ENCODE data around the gene PPP1CC. TPM values are rescaled to one million over a fixed set of nuclear protein-coding genes. Genes with fewer than 3 reads are reported as not detected.
"Not testable (repeated sequence)": the region's sequence is repeated elsewhere in the genome, so short reads cannot be mapped to it uniquely, and the experiment has no call there.

PPP1CC gene
- total RNA-seq, 1 donor from 2014 or later = 193 TPM

DNA sequence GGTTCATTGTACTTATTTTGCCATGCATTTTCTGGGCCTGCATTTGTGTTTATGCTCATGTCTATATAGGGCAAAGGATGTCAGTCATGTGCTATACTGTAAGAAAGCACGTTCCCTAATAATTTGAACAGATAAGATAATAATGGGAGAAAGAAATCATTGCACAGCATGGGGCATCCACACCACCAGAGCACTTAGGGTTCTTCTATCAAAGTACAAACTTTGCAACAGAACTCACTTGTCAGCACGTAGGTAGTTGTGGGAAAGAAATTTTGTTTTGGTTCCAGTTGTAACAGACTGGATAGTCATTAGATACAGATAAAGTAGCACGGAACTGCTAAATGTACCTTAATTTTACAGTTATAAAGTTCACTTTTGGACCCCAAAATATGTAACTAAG is 10.1 kb downstream of the PPP1CC start:
- DNase-seq = no peak
- intact Hi-C loops (cut with micrococcal nuclease) = no loop called here
- ATAC-seq = peak; percentile 57

DNA sequence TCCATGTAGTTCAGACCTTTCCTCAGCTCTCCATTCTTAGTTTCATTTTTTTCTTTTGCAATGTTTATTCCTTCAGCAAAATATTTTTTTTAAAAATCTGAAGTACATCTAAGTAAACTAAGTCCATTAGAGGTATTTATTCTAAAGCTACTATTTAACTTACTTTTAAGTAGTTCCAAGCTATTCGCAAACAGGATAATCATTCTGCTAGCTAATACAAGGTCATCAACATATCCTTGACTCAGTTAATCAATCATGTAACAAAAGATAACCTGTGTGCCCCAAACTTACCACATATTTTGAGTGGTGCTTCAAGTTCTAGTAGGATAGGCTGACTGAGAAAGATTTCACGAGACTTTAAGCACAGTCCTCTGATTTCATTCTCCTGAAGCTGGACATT is 11.2 kb downstream of the PPP1CC start:
- ATAC-seq (no peak), DNase-seq (no peak)
- intact Hi-C loops (cut with micrococcal nuclease) = no loop called here

DNA sequence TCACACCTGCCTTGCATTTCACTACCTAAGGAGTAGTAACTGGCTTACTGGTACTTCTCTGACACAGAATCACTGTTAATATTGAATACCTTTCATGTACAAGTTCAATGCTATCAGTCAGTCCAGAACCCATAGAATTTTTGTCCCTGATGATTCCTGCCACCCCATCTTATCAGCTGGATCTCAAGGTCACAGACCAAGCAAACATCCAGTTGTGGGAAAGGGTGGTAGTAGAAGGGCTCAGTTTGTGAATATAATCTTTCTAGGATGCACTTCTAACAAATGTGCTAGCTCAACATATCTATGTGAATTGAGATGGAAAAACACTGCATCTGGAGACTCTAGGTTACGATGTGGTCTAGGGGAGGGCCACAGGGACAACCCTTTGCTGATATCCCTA is 14.1 kb downstream of the PPP1CC start:
- DNase-seq = no peak
- intact Hi-C loops (cut with micrococcal nuclease) = no loop called here
- no peak for ATAC-seq

DNA sequence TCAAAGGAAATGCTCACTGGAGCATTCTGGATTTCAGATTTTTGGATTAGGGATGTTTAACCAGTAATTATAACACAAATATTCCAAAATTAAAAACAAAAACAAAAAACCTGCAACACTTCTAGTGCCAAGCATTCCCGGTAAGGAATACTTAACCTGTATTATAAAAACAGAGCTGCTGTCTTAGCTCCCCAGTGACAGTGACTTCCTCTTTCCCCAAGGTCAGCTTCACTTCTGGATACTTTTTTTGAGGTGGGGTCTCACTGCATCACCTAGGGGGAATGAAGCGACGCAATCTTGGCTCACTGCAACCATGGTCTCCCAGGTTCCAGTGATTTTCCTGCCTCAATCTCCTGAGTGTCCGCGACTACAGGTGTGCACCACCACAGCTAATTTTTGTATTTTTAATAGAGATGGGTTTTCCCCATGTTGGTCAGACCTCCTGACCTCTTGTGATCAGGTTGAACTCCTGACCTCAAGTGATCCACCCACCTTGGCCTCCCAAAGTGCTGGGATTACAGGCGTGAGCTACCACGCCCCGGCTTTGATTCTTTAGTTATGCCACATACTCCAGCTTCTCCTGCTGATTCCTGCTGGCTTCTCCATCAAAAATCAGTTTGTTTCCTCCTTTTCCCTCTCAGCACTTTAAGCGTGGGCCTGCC is 15.9 kb downstream of the PPP1CC start:
- intact Hi-C loops (cut with micrococcal nuclease) = no loop called here
- DNase-seq (no peak), ATAC-seq (no peak)

DNA sequence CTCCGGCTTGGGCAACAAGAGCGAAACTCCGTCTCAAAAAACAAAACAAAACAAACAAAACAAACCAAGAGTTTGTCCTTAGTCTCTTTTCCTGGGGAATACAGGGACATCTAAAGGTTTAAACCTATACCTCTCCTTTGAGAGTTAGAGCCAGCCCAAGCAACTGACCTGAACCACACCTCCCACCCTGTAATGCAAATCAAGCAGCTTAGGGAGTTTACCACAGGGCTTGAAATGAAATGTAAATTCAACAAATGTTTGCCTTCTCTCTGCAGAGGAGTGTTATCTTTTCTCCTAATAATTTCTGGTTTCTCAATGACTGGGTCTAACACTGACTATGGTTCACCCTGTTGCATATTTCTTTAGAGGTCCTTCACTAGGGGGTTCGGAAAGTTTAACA is 16.7 kb downstream of the PPP1CC start:
- intact Hi-C loops (cut with micrococcal nuclease) = no loop called here
- DNase-seq = no peak
- no peak for ATAC-seq

DNA sequence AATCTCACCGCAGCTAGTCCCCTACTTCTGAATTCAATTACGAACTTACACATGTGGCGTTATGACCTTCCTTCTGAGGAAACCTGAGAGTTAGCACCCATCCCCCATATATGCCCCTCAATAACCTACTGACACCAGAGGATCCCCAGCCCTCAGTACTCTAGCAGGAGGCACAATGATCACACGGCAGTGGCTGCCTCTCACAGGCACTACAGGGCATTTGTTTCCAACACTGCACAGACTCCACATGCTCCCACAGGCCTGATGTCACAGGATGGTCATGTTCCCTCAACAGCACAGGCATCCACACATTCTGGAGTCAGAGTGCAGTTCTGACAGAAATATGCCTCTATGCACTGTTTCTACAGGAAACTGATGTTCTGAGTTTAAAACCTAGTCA is 17.4 kb downstream of the PPP1CC start:
- intact Hi-C loops (cut with micrococcal nuclease) = no loop called here
- DNase-seq (no peak), ATAC-seq (no peak)

DNA sequence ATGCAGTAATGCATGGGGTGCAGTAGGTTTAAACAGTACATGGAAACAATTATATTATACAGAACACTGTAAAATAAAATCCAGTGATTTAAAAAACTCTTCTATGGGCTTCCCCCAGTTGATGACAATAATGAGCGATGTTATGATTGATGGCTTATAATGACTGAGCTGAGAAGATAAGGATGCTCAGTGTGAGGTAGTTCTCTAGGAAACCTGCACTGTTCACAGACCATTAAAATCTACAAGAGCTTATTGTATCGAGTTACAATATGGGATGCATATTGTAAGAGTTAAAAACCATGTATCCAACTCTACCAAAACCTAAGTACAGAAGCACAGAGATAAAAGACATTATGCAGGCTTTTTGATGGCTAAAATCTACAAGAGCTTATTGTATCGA is 19.8 kb downstream of the PPP1CC start:
- not testable (repeated sequence) for ATAC-seq

DNA sequence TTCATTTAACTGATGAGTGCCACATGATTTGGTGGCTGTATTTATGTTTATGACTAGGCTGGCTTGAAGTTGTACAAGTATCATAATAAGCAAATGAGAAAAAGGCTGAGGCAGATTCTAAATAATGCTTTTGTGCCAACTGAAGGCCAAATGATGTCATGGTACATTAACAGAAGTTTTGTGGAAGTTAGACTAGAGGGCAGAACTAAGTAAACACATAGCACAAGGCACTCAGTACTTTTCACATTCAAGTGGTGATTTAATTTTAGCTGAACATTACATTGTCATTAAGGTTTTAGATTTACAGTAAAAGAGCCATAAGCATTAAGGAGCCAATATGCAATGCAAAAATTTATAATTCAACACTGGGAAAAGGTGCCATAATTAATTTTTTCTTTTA is 21.1 kb downstream of the PPP1CC start:
- DNase-seq = no peak
- intact Hi-C loops (cut with micrococcal nuclease) = no loop called here
- ATAC-seq = no peak

More for the DNA sequence above, 19.8 kb downstream of the PPP1CC start:
- intact Hi-C loops (cut with micrococcal nuclease); DNase-seq: not testable (repeated sequence)

DNA sequence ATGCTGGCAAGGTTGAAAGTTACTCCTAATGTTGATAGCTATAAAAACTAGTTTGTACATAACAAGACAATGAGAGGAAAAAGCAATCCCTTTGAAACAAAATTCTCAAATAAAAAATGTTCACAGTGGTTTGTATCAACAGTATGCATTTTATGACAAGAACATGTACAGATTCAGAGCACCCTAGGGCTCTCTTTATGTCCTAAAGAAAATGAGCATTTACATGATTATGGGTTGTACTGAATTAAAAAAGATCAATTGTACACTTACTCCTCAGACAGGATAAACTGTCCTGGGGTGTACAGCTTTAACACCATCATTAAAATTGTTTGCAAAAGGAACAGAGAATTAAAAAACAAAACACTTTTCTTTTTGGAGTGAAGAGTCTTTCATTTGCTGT is 22.2 kb downstream of the PPP1CC start:
- no peak for DNase-seq
- no peak for ATAC-seq
- intact Hi-C loops (cut with micrococcal nuclease) = no loop called here

DNA sequence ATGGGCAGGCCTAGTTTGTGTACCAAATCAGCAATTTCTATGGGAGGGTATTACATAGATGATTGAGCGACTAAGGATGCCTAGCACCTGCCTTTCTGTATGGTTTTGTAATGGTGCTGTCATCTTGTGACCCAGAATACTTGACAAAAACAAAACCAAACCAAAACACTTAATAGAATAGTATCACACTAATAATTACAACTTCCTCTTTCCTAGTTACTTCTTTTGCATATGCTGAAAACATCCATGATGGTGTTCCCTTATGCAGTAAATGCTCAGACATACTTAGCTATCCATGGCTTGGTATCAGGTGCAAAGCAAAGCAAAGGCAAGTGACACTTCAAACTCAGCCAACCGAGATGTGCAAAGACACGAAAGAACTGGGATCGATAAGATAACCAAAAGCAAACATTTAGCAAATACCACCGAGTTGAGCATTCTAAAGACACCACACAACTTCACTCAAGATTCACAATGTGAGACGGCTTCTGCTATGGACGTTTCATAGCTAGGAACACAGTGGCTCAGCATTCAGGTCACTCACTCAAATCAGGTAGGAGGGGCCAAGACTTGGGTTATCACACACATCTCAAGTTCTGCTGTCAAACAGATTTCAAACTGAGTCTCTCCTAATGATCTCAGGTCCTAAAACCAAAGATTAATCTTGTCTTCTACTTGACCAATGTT is 24.3 kb downstream of the PPP1CC start:
- ATAC-seq = no peak
- intact Hi-C loops (cut with micrococcal nuclease) = no loop called here
- no peak for DNase-seq

DNA sequence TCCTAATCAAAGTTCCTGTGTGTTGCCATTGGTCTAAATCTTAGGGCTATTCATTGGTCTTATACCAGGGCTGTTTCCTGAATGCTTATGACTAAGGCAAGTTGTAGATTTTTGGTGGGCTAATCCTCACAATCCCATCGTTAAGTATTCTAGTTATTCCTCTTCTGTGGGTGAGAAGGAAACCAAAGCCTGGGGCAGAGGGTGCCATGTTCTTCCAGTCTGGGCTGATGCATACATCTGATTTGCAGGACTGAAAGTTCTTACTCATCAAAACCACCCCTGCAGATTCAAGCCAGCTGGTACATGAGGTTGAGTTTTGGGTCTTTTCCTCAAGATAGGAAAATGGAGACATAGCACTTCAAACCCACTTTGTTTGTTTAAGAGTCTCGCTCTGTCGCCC is 25.7 kb downstream of the PPP1CC start:
- ATAC-seq (no peak), DNase-seq (no peak)
- intact Hi-C loops (cut with micrococcal nuclease) = no loop called here

DNA sequence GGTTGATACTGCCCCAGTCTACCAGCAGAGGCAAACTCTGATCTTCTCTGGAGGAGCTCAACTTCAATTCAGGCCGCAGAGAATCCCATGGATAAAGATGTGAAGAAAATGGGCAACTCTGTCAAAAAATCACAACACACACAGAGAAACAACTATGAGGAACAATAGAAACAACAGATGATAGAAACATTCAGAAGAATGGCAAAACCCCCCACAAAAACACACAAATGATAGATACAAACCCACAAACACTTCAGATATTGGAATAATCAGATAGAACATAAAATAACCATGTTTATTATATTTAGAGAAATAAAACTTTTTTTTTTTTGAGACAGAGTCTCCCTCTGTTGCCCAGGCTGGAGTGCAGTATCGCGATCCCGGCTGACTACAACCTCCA is 33.8 kb downstream of the PPP1CC start:
- ATAC-seq (no peak), DNase-seq (no peak)
- intact Hi-C loops (cut with micrococcal nuclease) = no loop called here

DNA sequence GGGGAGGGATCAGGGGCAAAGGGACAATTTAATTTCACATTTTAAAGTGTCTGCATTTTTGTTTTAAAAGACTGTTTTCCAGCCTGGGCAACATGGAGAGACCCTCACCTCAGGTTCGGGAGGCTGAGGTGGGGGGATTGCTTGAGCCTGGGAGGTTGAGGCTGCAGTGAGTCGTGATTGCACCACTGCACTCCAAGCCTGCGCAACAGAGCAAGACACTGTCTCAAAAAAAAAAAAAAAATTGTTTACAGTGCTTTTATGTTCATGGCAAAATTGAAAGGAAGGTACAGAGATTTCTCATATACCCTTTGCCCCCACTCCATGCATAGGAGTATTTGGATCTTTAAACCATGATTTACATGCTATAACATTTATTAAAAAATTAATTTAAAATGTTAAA is 37.4 kb downstream of the PPP1CC start:
- DNase-seq (no peak), ATAC-seq (no peak)
- intact Hi-C loops (cut with micrococcal nuclease) = no loop called here

DNA sequence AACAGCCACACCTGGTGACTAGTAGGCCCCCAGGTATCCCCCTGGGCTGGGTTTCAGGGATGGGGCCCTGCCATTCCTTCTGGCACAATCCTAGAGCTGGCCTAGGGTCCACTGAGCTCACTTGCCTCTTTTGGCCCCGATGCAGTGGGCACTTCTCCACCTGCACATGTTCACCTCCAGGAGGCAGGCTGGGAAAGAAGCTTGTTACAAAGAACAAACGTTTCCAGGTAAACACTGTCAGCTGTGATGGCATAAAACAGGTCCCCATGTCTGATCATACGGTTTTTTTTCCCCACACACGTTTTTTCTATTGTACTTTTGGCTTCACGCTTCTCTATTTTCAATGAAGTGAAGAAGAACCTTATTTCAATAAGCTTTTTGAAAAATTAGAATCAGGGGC is 37.9 kb downstream of the PPP1CC start:
- ATAC-seq (no peak), DNase-seq (no peak)
- intact Hi-C loops (cut with micrococcal nuclease) = no loop called here

DNA sequence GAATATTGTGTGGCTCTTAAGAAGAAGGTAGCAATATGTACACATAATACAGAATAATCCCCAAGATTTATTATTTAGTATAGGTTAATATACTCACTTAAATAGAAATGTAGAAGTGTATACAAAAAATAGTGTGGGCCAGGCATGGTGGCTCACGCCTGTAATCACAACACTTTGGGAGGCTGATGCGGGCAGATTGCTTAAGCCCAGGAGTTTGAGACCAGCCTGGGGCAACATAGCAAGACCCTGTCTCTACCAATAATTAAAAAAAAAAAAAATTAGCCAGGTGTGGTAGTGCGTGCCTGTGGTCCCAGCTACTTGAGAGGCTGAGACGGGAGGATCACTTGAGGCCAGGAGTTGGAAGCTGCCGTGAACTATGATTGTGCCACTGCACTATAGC is 38.5 kb downstream of the PPP1CC start:
- intact Hi-C loops (cut with micrococcal nuclease) = no loop called here
- no peak for ATAC-seq
- no peak for DNase-seq

DNA sequence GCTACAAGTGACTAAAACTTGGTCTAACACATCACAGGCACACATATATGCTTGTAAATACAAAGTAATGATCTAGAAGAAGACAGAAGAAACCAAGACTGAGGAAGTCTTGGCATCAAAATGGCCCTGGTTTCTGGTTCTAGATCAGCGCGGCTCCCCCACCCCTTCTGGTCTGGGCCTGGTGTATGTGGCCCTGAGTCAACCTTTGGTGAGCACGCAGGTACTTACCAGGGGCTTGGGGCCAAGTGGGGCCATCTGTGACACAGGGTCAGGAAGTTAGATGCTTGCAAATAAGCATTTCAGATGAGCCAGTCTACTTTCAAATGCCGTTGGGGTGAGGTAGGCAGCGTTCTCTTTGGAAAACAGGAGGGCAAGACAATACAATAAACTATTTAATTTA is 40.6 kb downstream of the PPP1CC start:
- intact Hi-C loops (cut with micrococcal nuclease) = no loop called here

DNA sequence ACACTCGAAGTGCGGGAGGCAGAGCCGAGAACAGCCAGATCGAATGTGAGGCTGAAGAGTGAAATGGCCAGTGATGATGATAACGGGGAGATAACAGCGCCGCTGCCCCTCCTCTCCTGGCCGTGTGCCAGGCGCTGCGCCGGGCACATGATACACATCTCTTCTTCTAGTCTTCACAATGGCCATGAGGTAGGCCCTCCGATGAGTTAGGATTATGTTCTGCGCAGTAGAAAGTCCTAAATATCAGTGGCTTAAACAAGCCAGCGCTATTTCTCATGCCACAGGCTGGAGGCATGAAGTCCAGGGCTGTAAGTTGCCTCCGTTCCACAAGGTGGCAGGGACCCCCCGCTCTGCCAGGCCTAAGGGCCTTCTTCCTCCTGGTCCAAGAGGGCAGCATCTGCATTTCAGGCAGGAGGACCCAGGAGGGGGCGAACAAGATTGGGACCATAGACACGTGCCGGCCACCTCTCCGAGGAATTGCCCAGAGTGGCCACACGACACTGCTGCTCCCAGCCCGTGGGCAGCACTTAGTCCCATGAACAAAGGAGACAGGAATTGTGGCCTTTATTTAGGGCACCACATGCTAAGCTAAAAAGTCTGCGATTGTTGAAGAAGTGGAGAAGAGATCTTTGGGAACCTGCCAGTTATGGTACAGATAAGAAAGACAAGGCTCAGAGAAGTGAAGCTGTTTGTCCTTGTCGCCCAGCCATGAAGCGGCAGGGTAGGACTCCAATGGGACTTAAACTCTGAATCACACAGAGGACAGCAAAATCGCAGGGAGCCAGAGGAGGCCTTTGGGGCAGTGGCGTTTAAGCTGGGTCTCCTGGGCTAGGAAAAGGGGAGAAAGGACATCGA is 42.9 kb downstream of the PPP1CC start:
- DNase-seq = peak; percentile 43
- intact Hi-C loops (cut with micrococcal nuclease) = no loop called here
- no peak for ATAC-seq

More for the DNA sequence above, 40.6 kb downstream of the PPP1CC start:
- DNase-seq (no peak), ATAC-seq (no peak)

DNA sequence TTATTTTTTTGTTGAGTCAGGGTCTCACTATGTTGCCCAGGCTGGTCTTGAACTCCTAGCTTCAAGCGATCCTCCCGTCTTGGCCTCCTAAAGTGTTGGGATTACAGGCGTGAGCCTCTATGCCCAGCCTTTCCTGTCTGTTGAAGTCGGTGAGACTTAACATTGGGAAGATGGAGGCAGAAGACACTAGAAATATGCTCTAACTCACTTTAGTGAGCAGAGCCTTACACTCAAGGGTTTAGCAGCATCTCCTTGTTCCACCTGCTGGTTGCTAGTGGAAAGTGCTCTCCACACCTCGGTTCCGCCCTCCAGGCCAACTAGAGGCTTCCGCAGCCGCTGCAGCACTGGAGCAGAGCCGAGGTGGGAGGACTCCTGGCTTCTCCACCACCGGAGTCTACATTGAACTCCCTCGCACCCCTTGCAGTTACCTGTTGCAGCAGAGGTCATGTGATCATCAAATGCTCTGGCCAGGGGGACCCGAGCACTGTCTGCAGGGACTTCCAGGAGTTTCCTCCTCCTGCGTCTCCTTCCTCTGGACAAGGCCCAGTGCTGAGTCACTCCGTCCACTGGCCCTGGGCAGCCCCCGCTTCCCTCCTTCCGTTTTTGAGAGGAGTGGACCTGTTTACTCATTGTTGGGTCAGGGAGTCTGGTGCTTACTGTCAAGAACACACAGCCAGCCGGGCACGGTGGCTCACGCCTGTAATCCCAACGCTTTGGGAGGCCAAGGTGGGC is 44.4 kb downstream of the PPP1CC start:
- DNase-seq (peak; percentile 82), ATAC-seq (peak; percentile 82)
- intact Hi-C loops (cut with micrococcal nuclease) = no loop called here

DNA sequence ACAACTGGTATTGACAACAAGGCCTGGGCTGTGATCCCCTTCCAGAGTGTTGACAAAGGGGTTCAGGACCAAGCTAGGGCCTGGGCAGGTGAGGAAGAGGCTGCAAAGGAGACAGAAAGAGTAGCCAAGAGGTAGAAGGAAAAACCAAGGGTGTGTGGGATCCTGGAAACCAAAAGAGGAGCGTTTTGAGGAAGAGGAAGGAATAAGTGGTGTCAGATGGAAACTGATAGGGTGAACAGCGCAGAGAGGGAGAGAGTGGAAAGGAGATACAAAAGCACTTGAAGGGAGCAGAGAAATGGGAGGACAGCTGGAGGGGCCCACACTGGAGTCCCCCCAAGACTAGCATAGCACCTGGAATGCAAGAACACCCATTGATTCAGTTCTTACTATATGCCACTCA is 45.5 kb downstream of the PPP1CC start:
- intact Hi-C loops (cut with micrococcal nuclease) = no loop called here
- ATAC-seq = no peak

DNA sequence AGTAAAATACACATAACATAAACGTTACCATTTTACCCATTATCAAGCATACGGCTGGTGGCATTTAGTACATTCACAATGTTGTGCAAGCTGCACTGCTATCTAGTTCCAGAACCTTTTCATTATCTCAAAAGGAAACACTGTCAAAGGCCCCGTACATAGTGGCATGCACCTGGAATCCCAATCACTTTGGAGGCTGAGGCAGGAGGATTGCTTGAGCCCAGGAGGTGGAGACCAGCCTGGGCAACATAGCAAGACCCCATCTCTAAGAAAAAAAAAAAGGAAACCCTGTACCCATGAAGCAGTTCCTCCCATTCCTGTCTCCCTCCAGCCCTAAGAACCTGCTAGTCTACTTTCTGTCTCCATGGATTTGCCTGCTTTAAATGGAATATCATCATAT is 46.4 kb downstream of the PPP1CC start:
- DNase-seq (no peak), ATAC-seq (no peak)
- intact Hi-C loops (cut with micrococcal nuclease) = no loop called here

More for the DNA sequence above, 45.5 kb downstream of the PPP1CC start:
- DNase-seq = no peak

Data from left ventricle myocardium superior (tissue), 1 donor.